Upper lobe of left lung (tissue), 6 donors: ENCODE results near the gene CAPNS2. TPM values are rescaled to one million over a fixed set of nuclear protein-coding genes. Genes with fewer than 3 reads are reported as not detected.

Experiments used
- ATAC-seq, 2 donors: fragments of 200-7000 bp; cut with Tn5 transposase; one replicate each; pipeline ENCODE4 v1.9.1; 2022; ENCODE audit warnings: mild to moderate bottlenecking in 2 of 2, moderate library complexity in 2 of 2; ENCODE audit not compliant: low FRiP score in 2 of 2
- DNase-seq, 2 donors: peaks; one replicate each; pipeline ENCODE4 v3.0.0-alpha.2; 2019 to 2020
- H3K27ac ChIP-seq, 4 donors: fragments of 200-600 bp; sonication (generic); one replicate each; pipeline ENCODE4 v1.5.1; 2016 to 2019
- H3K27me3 ChIP-seq, 4 donors: fragments of 200-600 bp; sonication (generic); one replicate each; pipeline ENCODE4 v1.5.1; 2017 to 2019
- H3K36me3 ChIP-seq, 4 donors: fragments of 200-600 bp; sonication (generic); one replicate each; pipeline ENCODE4 v1.5.1; 2016 to 2019
- H3K4me1 ChIP-seq, 4 donors: fragments of 200-600 bp; sonication (generic); one replicate each; pipeline ENCODE4 v1.5.1; 2018 to 2019
- H3K4me3 ChIP-seq, 4 donors: fragments of 200-600 bp; sonication (generic); one replicate each; pipeline ENCODE4 v1.5.1; 2017 to 2019; ENCODE audit warnings: mild to moderate bottlenecking in 2 of 4, moderate library complexity in 1 of 4
- H3K9me3 ChIP-seq, 4 donors: fragments of 200-600 bp; sonication (generic); one replicate each; pipeline ENCODE4 v1.5.1; 2018 to 2019
- CTCF ChIP-seq, 6 experiments: fragments of 450-650 bp in 4 of 6; fragments of 200-600 bp in 2 of 6; sonication (generic) in 2 of 6; IDR thresholded peaks; one replicate each; pipeline ENCODE4 v1.5.1; 2016 to 2019; ENCODE audit warnings: antibody characterized with exemption in 6 of 6
- EP300 ChIP-seq, 4 donors: sonication (generic); formaldehyde crosslinking; IDR thresholded peaks; one replicate each; pipeline ENCODE4 v1.5.1; 2017; ENCODE audit warnings: antibody characterized with exemption in 4 of 4, control low read depth in 2 of 4
- POLR2A ChIP-seq, 4 donors: fragments of 450-650 bp; IDR thresholded peaks; one replicate each; pipeline ENCODE4 v1.5.1; 2016 to 2017; ENCODE audit warnings: antibody characterized with exemption in 4 of 4, mild to moderate bottlenecking in 2 of 4
- POLR2AphosphoS5 ChIP-seq, 2 donors: sonication (generic); formaldehyde crosslinking; IDR thresholded peaks; one replicate each; pipeline ENCODE4 v1.5.1; 2017; ENCODE audit warnings: antibody characterized with exemption in 2 of 2
- WGBS, 2 donors: methylation state at CpG; one replicate each; pipeline ENCODE4 v1.1.5; 2017 to 2018; 5-methylcytosine and 5-hydroxymethylcytosine counted together
- total RNA-seq, 6 donors: library from RNA; depleted of rRNA in 4 of 6; stranded (reverse); fragments of >200 nt in 4 of 6; gene quantifications; one replicate each; pipeline versions ENCODE4 v1.1.0 to v1.2.1, GENCODE V29; 2016 to 2021
- donor health status: DM: no; HTN: no; CAD: no; lungs with moderate emphysema.
- donor health status: DM: no; HTN: yes; CAD: no; lungs with severe emphysema.

Gene CAPNS2
- total RNA-seq = 1 to 10 TPM in 4 of 6 donors, under 1 TPM in 1, not detected in 1; 0.72 to 3.1 (median 2.1) TPM

- Histone ChIP-seq H3K27me3 (no peaks in the 10 kb centered on the region), H3K27ac (no peak within 1 kb of the TSS), H3K4me3 (no peak within 1 kb of the TSS), H3K9me3 (no peaks in the 10 kb centered on the region), H3K4me1 (peaks cover 7 to 20% (median 16%) of the 10 kb centered on the region in 4 donors), H3K36me3 (no peaks in the 10 kb centered on the region)
- TF ChIP-seq POLR2AphosphoS5 (IDR thresholded peaks at IDR 0.05) = no peak
- TF ChIP-seq POLR2A (IDR thresholded peaks at IDR 0.05) = no peak
- TF ChIP-seq EP300 (IDR thresholded peaks at IDR 0.05) = no peak
- TF ChIP-seq CTCF (IDR thresholded peaks at IDR 0.05) = no peak
- no peak for ATAC-seq
- no peak for DNase-seq
- WGBS, 2 donors = 75 to 82% methylated on average over 9 of the region's 9 CpGs
Measured at GRCh38 chr16:55566432-55567175, at the start of gene CAPNS2. CAPNS2 (plus strand) TSS chr16:55566684; CDS start chr16:55566757, 73 bp downstream.

GRCh38 chr16:55521792-55522191, 44.7 kb upstream of the CAPNS2 start:
- 39 to 53% methylated on average over 1 of the region's 1 CpG for WGBS, 2 donors
- H3K9me3 ChIP-seq = peaks cover 0 to 8% (median 3%) of the 10 kb centered on the region in 4 donors
- H3K27ac ChIP-seq = no peak overlapping the region
- DNase-seq (no peak), ATAC-seq (no peak)
- H3K4me1 ChIP-seq = no peaks in the 10 kb centered on the region
- H3K4me3 ChIP-seq = no peak overlapping the region
- no peaks in the 10 kb centered on the region for H3K36me3 ChIP-seq
- no peaks in the 10 kb centered on the region for H3K27me3 ChIP-seq
- TF ChIP-seq EP300 (IDR thresholded peaks at IDR 0.05) = no peak
- no peak for TF ChIP-seq POLR2AphosphoS5 (IDR thresholded peaks at IDR 0.05)
- TF ChIP-seq POLR2A (IDR thresholded peaks at IDR 0.05) = no peak
- TF ChIP-seq CTCF (IDR thresholded peaks at IDR 0.05) = no peak

- Histone ChIP-seq H3K4me3 (no peak overlapping the region), H3K27me3 (no peaks in the 10 kb centered on the region), H3K36me3 (peaks cover 0 to 5% (median 0%) of the 10 kb centered on the region in 4 donors), H3K4me1 (no peaks in the 10 kb centered on the region), H3K27ac (no peak overlapping the region), H3K9me3 (peaks cover 0 to 6% (median 3%) of the 10 kb centered on the region in 4 donors)
- no peak for DNase-seq
- no peak for ATAC-seq
- WGBS, 2 donors = 47 to 70% methylated on average over 2 of the region's 2 CpGs
- TF ChIP-seq POLR2AphosphoS5 (IDR thresholded peaks at IDR 0.05) (no peak), CTCF (IDR thresholded peaks at IDR 0.05) (no peak), EP300 (IDR thresholded peaks at IDR 0.05) (no peak), POLR2A (IDR thresholded peaks at IDR 0.05) (no peak)
Measured at GRCh38 chr16:55526441-55526840, 40.0 kb upstream of the CAPNS2 start.

GRCh38 chr16:55527885-55528284, 38.6 kb upstream of the CAPNS2 start:
- TF ChIP-seq POLR2AphosphoS5 (IDR thresholded peaks at IDR 0.05) (no peak), EP300 (IDR thresholded peaks at IDR 0.05) (no peak), POLR2A (IDR thresholded peaks at IDR 0.05) (no peak), CTCF (IDR thresholded peaks at IDR 0.05) (no peak)
- Histone ChIP-seq H3K9me3 (no peaks in the 10 kb centered on the region), H3K4me3 (no peak overlapping the region), H3K27ac (no peak overlapping the region), H3K4me1 (no peaks in the 10 kb centered on the region), H3K27me3 (no peaks in the 10 kb centered on the region), H3K36me3 (peaks cover 0 to 5% (median 0%) of the 10 kb centered on the region in 4 donors)
- DNase-seq = no peak
- no peak for ATAC-seq

GRCh38 chr16:55529018-55529417, 37.5 kb upstream of the CAPNS2 start:
- peaks cover 0 to 5% (median 0%) of the 10 kb centered on the region in 4 donors for H3K36me3 ChIP-seq
- 63 to 77% methylated on average over 2 of the region's 2 CpGs for WGBS, 2 donors
- ATAC-seq = peak in 1 of 2 donors; percentile 53

More at GRCh38 chr16:55529018-55529417, 37.5 kb upstream of the CAPNS2 start:
- Histone ChIP-seq H3K27me3 (no peaks in the 10 kb centered on the region), H3K4me3 (no peak overlapping the region), H3K27ac (no peak overlapping the region), H3K4me1 (no peaks in the 10 kb centered on the region), H3K9me3 (no peaks in the 10 kb centered on the region)
- DNase-seq = no peak
- TF ChIP-seq EP300 (IDR thresholded peaks at IDR 0.05) (no peak), CTCF (IDR thresholded peaks at IDR 0.05) (no peak), POLR2A (IDR thresholded peaks at IDR 0.05) (no peak)
